ENCODE results near the gene KRTAP23-1.

DNA sequence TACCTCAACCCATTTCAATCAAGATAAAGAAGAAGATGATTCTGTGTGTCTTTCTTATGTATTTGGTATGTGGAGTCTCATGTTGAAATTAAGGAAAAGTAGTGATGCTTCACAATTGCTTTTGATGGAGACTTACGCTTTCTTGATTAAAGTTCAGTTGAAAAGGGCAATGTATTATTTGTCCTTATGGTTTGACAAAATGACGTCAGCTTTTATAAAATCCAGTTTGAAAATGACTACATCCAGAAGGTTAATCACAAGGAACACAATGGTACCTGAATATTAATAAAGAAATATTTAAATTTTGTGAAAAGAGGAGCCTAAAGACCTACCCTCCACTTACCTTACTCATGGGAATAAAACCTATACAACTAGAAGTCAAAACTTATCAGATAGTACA is 32.7 kb downstream of the KRTAP23-1 start:
- TF ChIP-seq, protein P1, sequence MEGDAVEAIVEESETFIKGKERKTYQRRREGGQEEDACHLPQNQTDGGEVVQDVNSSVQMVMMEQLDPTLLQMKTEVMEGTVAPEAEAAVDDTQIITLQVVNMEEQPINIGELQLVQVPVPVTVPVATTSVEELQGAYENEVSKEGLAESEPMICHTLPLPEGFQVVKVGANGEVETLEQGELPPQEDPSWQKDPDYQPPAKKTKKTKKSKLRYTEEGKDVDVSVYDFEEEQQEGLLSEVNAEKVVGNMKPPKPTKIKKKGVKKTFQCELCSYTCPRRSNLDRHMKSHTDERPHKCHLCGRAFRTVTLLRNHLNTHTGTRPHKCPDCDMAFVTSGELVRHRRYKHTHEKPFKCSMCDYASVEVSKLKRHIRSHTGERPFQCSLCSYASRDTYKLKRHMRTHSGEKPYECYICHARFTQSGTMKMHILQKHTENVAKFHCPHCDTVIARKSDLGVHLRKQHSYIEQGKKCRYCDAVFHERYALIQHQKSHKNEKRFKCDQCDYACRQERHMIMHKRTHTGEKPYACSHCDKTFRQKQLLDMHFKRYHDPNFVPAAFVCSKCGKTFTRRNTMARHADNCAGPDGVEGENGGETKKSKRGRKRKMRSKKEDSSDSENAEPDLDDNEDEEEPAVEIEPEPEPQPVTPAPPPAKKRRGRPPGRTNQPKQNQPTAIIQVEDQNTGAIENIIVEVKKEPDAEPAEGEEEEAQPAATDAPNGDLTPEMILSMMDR (IDR thresholded peaks at IDR 0.05; ENCODE audit: low read depth, low read length, missing input control), result no peak
- no peak for TF ChIP-seq RXRA (IDR thresholded peaks at IDR 0.05)
- TF ChIP-seq, protein P2, sequence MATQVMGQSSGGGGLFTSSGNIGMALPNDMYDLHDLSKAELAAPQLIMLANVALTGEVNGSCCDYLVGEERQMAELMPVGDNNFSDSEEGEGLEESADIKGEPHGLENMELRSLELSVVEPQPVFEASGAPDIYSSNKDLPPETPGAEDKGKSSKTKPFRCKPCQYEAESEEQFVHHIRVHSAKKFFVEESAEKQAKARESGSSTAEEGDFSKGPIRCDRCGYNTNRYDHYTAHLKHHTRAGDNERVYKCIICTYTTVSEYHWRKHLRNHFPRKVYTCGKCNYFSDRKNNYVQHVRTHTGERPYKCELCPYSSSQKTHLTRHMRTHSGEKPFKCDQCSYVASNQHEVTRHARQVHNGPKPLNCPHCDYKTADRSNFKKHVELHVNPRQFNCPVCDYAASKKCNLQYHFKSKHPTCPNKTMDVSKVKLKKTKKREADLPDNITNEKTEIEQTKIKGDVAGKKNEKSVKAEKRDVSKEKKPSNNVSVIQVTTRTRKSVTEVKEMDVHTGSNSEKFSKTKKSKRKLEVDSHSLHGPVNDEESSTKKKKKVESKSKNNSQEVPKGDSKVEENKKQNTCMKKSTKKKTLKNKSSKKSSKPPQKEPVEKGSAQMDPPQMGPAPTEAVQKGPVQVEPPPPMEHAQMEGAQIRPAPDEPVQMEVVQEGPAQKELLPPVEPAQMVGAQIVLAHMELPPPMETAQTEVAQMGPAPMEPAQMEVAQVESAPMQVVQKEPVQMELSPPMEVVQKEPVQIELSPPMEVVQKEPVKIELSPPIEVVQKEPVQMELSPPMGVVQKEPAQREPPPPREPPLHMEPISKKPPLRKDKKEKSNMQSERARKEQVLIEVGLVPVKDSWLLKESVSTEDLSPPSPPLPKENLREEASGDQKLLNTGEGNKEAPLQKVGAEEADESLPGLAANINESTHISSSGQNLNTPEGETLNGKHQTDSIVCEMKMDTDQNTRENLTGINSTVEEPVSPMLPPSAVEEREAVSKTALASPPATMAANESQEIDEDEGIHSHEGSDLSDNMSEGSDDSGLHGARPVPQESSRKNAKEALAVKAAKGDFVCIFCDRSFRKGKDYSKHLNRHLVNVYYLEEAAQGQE (IDR thresholded peaks at IDR 0.05), result no peak
- TF ChIP-seq, protein P3, sequence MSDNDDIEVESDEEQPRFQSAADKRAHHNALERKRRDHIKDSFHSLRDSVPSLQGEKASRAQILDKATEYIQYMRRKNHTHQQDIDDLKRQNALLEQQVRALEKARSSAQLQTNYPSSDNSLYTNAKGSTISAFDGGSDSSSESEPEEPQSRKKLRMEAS (IDR thresholded peaks at IDR 0.05), result no peak
- no peak for TF ChIP-seq SP1 (IDR thresholded peaks at IDR 0.05)
- no peak for TF ChIP-seq YY1 (IDR thresholded peaks at IDR 0.05)
- TF ChIP-seq, protein P4, sequence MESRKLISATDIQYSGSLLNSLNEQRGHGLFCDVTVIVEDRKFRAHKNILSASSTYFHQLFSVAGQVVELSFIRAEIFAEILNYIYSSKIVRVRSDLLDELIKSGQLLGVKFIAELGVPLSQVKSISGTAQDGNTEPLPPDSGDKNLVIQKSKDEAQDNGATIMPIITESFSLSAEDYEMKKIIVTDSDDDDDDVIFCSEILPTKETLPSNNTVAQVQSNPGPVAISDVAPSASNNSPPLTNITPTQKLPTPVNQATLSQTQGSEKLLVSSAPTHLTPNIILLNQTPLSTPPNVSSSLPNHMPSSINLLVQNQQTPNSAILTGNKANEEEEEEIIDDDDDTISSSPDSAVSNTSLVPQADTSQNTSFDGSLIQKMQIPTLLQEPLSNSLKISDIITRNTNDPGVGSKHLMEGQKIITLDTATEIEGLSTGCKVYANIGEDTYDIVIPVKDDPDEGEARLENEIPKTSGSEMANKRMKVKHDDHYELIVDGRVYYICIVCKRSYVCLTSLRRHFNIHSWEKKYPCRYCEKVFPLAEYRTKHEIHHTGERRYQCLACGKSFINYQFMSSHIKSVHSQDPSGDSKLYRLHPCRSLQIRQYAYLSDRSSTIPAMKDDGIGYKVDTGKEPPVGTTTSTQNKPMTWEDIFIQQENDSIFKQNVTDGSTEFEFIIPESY (IDR thresholded peaks at IDR 0.05), result no peak
- no peak for TF ChIP-seq JUND (IDR thresholded peaks at IDR 0.05)
- TF ChIP-seq FOXA1 (IDR thresholded peaks at IDR 0.05), result no peak
- TF ChIP-seq EGR1 (IDR thresholded peaks at IDR 0.05; ENCODE audit: low read depth in 2 of 2), result no peak
- TF ChIP-seq TAF1 (conservative IDR thresholded peaks at IDR 0.05), result no peak
